HCT116 (cell line): ENCODE measurements around the gene SEPTIN6. TPM values are rescaled to one million over a fixed set of nuclear protein-coding genes. Genes with fewer than 3 reads are reported as not detected.

Experiments used
- ATAC-seq: fragments of 200-7000 bp; cut with Tn5 transposase; 2 replicates; pipeline ENCODE4 v1.9.1; 2020; ENCODE audit warnings: mild to moderate bottlenecking, moderate library complexity
- BruUV-seq: library from RNA; stranded (reverse); fragments of 400-500 nt; replicated peaks from 2 replicates; lab custom pipeline; 2021; lab: Mats Ljungman, UMichigan
- CTCF ChIA-PET: fragments of 300-600 bp; sonication (Branson Sonifier 250); formaldehyde crosslinking; loops from one replicate; lab custom pipeline; 2021; ENCODE audit warnings: antibody characterized with exemption; lab: Charles Lee
- POLR2A ChIA-PET: fragments of 300-600, 350-600 bp; sonication (Branson Sonifier 250); formaldehyde crosslinking; loops from one replicate; lab custom pipeline; 2021; ENCODE audit warnings: antibody characterized with exemption; lab: Charles Lee
- RAD21 ChIA-PET, 2 experiments: fragments of 300-600 bp; sonication (Branson Sonifier 250); formaldehyde crosslinking; loops; one replicate each; lab custom pipeline; 2023; ENCODE audit warnings: low total read pairs in 2 of 2; ENCODE audit not compliant: uncharacterized antibody in 2 of 2, unreplicated experiment in 2 of 2, low non-redundant PET in 1 of 2; lab: Charles Lee
- DNase-seq: peaks from one replicate; pipeline ENCODE4 v3.0.0-alpha.2; 2010; ENCODE audit warnings: low read depth, low spot score
- H2AFZ ChIP-seq: fragments of 200-600 bp; shearing (Covaris generic), sonication (generic); 2 replicates; pipeline ENCODE4 v1.6.1; 2017; ENCODE audit warnings: low read depth, mixed run types, mixed read lengths, antibody characterized with exemption, low read length; ENCODE audit not compliant: poor library complexity, severe bottlenecking
- H3K27ac ChIP-seq: 2 replicates; pipeline ENCODE4 v1.5.1; 2012; ENCODE audit warnings: low read depth, low read length
- H3K27me3 ChIP-seq: fragments of 200-600 bp; sonication (generic); 2 replicates; pipeline ENCODE4 v1.6.1; 2016; ENCODE audit warnings: mixed run types, low read length, mixed read lengths; ENCODE audit not compliant: insufficient read depth
- H3K36me3 ChIP-seq, 2 experiments: fragments of 200-500 bp in 1 of 2; fragments of 200-600 bp in 1 of 2; sonication (Bioruptor generic) in 1 of 2; sonication (generic) in 1 of 2; 2 replicates each; pipeline versions ENCODE4 v1.5.1 to v1.6.1; 2014 to 2016; ENCODE audit warnings: low read length in 2 of 2, inconsistent platforms in 1 of 2, mixed read lengths in 1 of 2, mixed run types in 1 of 2; ENCODE audit not compliant: insufficient read depth in 2 of 2, control insufficient read depth in 1 of 2
- H3K4me1 ChIP-seq, 2 experiments: fragments of 200-600 bp in 1 of 2; sonication (generic) in 1 of 2; 2 replicates each; pipeline versions ENCODE4 v1.5.1 to v1.6.1; 2012 to 2017; ENCODE audit warnings: low read length in 2 of 2, inconsistent platforms in 1 of 2, mild to moderate bottlenecking in 1 of 2, mixed read lengths in 1 of 2, mixed run types in 1 of 2, moderate library complexity in 1 of 2; ENCODE audit not compliant: insufficient read depth in 2 of 2, control insufficient read depth in 1 of 2
- H3K4me2 ChIP-seq: fragments of 200-600 bp; sonication (generic); 2 replicates; pipeline ENCODE4 v1.6.1; 2017; ENCODE audit warnings: mixed run types, low read length, mixed read lengths
- H3K4me3 ChIP-seq, 2 experiments: fragments of 200-600 bp in 1 of 2; sonication (generic) in 1 of 2; replicated peaks in 1 of 2; 2 replicates each; pipeline ENCODE4 v1.5.1; 2011 to 2016; ENCODE audit warnings: low read length in 2 of 2, control low read depth in 1 of 2, low read depth in 1 of 2, mild to moderate bottlenecking in 1 of 2, mixed read lengths in 1 of 2, mixed run types in 1 of 2
- H3K79me2 ChIP-seq: fragments of 200-600 bp; sonication (generic); 2 replicates; pipeline ENCODE4 v1.6.1; 2017; ENCODE audit warnings: mild to moderate bottlenecking, mixed run types, low read length, moderate library complexity, mixed read lengths; ENCODE audit not compliant: insufficient read depth
- H3K9ac ChIP-seq: fragments of 200-600 bp; sonication (generic); 2 replicates; pipeline ENCODE4 v1.6.1; 2016; ENCODE audit warnings: low read length, mixed read lengths
- H3K9me2 ChIP-seq: fragments of 200-600 bp; sonication (generic), shearing (Covaris generic); 2 replicates; pipeline ENCODE4 v1.6.1; 2017; ENCODE audit warnings: mixed run types, mild to moderate bottlenecking, moderate library complexity; ENCODE audit not compliant: insufficient read depth
- H3K9me3 ChIP-seq, 2 experiments: fragments of 200-500 bp in 1 of 2; fragments of 200-600 bp in 1 of 2; sonication (Bioruptor generic) in 1 of 2; sonication (generic) in 1 of 2; 2 replicates each; pipeline ENCODE4 v1.6.1; 2014 to 2017; ENCODE audit warnings: low read length in 2 of 2, mixed read lengths in 2 of 2, inconsistent platforms in 1 of 2, low read depth in 1 of 2, mild to moderate bottlenecking in 1 of 2, mixed run types in 1 of 2, moderate library complexity in 1 of 2; ENCODE audit not compliant: control insufficient read depth in 1 of 2, insufficient read depth in 1 of 2
- H4K20me1 ChIP-seq: fragments of 200-600 bp; sonication (generic), shearing (Covaris generic); 2 replicates; pipeline ENCODE4 v1.6.1; 2017; ENCODE audit warnings: mixed run types, mild to moderate bottlenecking, moderate library complexity; ENCODE audit not compliant: insufficient read depth
- ATF3 ChIP-seq: IDR thresholded peaks from 2 replicates; pipeline ENCODE4 v1.6.1; 2012
- CBX3 ChIP-seq: IDR thresholded peaks from 2 replicates; pipeline ENCODE4 v1.6.1; 2012; ENCODE audit warnings: low read depth
- CEBPB ChIP-seq: IDR thresholded peaks from 2 replicates; pipeline ENCODE4 v1.6.1; 2012; ENCODE audit warnings: low read depth
- CTCF ChIP-seq, 3 experiments: fragments of 200-600 bp in 1 of 3; sonication (generic) in 1 of 3; IDR thresholded peaks in 2 of 3; conservative IDR thresholded peaks in 1 of 3; 2 replicates each; pipeline ENCODE4 v1.5.1; 2012 to 2017; ENCODE audit warnings: low read depth in 2 of 3, low read length in 2 of 3, antibody characterized with exemption in 1 of 3, borderline replicate concordance in 1 of 3, control low read depth in 1 of 3, mild to moderate bottlenecking in 1 of 3, mixed read lengths in 1 of 3, mixed run types in 1 of 3, moderate library complexity in 1 of 3; ENCODE audit not compliant: insufficient read depth in 1 of 3
- ELF1 ChIP-seq: IDR thresholded peaks from 2 replicates; pipeline ENCODE4 v1.6.1; 2012; ENCODE audit warnings: low read depth, borderline replicate concordance
- EZH2 ChIP-seq: fragments of 200-600 bp; sonication (generic); IDR thresholded peaks from 2 replicates; pipeline ENCODE4 v1.6.1; 2017; ENCODE audit warnings: antibody characterized with exemption, mixed run types
- EZH2phosphoT487 ChIP-seq: fragments of 200-600 bp; IDR thresholded peaks from 2 replicates; pipeline ENCODE4 v1.6.1; 2018; ENCODE audit warnings: antibody characterized with exemption, borderline replicate concordance
- FOSL1 ChIP-seq: IDR thresholded peaks from 2 replicates; pipeline ENCODE4 v1.6.1; 2012; ENCODE audit warnings: low read depth
- JUND ChIP-seq: IDR thresholded peaks from 2 replicates; pipeline ENCODE4 v1.6.1; 2012
- MAX ChIP-seq: IDR thresholded peaks from 2 replicates; pipeline ENCODE4 v1.6.1; 2012
- POLR2A ChIP-seq: IDR thresholded peaks from 2 replicates; pipeline ENCODE4 v1.7.0; 2011; ENCODE audit warnings: borderline replicate concordance; ENCODE audit not compliant: insufficient read depth, insufficient read length; ENCODE audit errors: extremely low read depth
- REST ChIP-seq: IDR thresholded peaks from 2 replicates; pipeline ENCODE4 v1.6.1; 2012; ENCODE audit warnings: low read depth
- SRF ChIP-seq: IDR thresholded peaks from 2 replicates; pipeline ENCODE4 v1.6.1; 2012; ENCODE audit warnings: low read depth
- ZBTB33 ChIP-seq: IDR thresholded peaks from 2 replicates; pipeline ENCODE4 v1.6.1; 2011; ENCODE audit warnings: mild to moderate bottlenecking, low read length, moderate library complexity; ENCODE audit not compliant: insufficient replicate concordance; ENCODE audit errors: extremely low read depth
- ZFX ChIP-seq: fragments of 450-650 bp; IDR thresholded peaks from 2 replicates; pipeline ENCODE4 v1.6.1; 2017
- ZNF274 ChIP-seq: fragments of 200-500 bp; sonication (Bioruptor generic); IDR thresholded peaks from 2 replicates; pipeline ENCODE4 v1.6.1; 2014; ENCODE audit warnings: mild to moderate bottlenecking, low read depth, low read length, inconsistent platforms
- intact Hi-C: fragments of 100-400 bp; cut with micrococcal nuclease; formaldehyde crosslinking; loops from 2 replicates; pipeline ENCODE4 v1.10.0; 2022
- total RNA-seq: library from RNA; stranded (reverse); gene quantifications from one replicate; pipeline ENCODE4 v1.2.1, GENCODE V29; 2021; ENCODE audit not compliant: unreplicated experiment

The SEPTIN6 gene
- total RNA-seq, 1 experiment from 2014 or later = 10.8 TPM

- intact Hi-C loops = no loop called here
- no peaks in the 10 kb centered on the region for H3K4me1 ChIP-seq
- POLR2A ChIA-PET = no interaction called here
- H3K36me3 ChIP-seq = no peaks in the 10 kb centered on the region
- no peaks in the 10 kb centered on the region for H3K9me2 ChIP-seq
- no peak overlapping the region for H3K9ac ChIP-seq
- ATAC-seq = no peak
- H3K79me2 ChIP-seq = no peaks in the 10 kb centered on the region
- H3K9me3 ChIP-seq = no peaks in the 10 kb centered on the region
- H2AFZ ChIP-seq = no peak overlapping the region
- no peak overlapping the region for H3K4me3 ChIP-seq
- CTCF ChIA-PET = no interaction called here
- RAD21 ChIA-PET = no interaction called here
- BruUV-seq = no TSS peak
- DNase-seq = no peak
- TF ChIP-seq CTCF (IDR thresholded peaks at IDR 0.05 in 2 of 3, conservative IDR thresholded peaks at IDR 0.05 in 1 of 3; ENCODE audit: borderline replicate concordance in 1 of 3, insufficient read depth in 1 of 3, low read depth in 2 of 3, low read length in 2 of 3) = no peak
- TF ChIP-seq POLR2A = no peak
- TF ChIP-seq EZH2phosphoT487 = no peak
- TF ChIP-seq EZH2 = no peak
- TF ChIP-seq REST = no peak
- no peak for TF ChIP-seq MAX
- no peak for TF ChIP-seq ELF1
- TF ChIP-seq SRF = no peak
- no peak for TF ChIP-seq CBX3
- TF ChIP-seq ZNF274 = no peak
- TF ChIP-seq ZBTB33 = no peak
- no peak for TF ChIP-seq ZFX
- TF ChIP-seq CEBPB = no peak
- TF ChIP-seq FOSL1 = no peak
- TF ChIP-seq JUND = no peak
- no peak for TF ChIP-seq ATF3
- no peak overlapping the region for H3K4me2 ChIP-seq
- H4K20me1 ChIP-seq = no peaks in the 10 kb centered on the region
- no peak overlapping the region for H3K27ac ChIP-seq
- no peaks in the 10 kb centered on the region for H3K27me3 ChIP-seq
These were observed 23.4 kb downstream of the SEPTIN6 start for GRCh38 chrX:119669424-119670037.
